ENCODE results near the gene PLCH2.

Gene PLCH2

DNA sequence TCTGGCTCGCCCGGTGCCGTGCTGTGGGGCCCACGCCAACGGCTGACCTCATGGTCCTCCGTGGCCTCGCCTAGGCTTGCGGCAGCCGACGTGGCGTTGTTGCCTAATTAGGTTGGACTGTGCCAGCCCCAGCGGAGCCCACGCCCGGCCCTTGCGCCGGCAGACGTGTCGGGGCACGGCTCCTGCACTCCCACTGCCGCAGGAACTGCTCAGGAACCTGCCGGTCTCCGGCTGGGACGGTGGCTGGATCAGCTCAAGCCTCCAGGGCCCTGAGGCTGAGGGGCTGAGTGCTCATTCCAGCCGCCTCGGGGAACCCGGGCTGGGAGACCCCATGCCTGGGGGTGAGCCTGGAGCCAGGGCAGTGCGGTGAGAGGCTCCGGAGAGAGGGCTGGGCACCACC lies 47.6 kb upstream of the PLCH2 start:
- no peak overlapping the region for H3K27ac ChIP-seq (ENCODE audit: low read depth, low read length)
- no peaks in the 10 kb centered on the region for H3K36me3 ChIP-seq (ENCODE audit: low read length)
- H2AFZ ChIP-seq (ENCODE audit: low read depth, low read length, severe bottlenecking), result no peak overlapping the region
- no peaks in the 10 kb centered on the region for H3K9me2 ChIP-seq (replicated peaks; ENCODE audit: insufficient read depth, low read length)
- H3K4me2 ChIP-seq (ENCODE audit: low read depth, low read length, poor library complexity, severe bottlenecking), result no peak overlapping the region
- H3K79me2 ChIP-seq (ENCODE audit: insufficient read depth, low read length), result no peaks in the 10 kb centered on the region
- no peaks in the 10 kb centered on the region for H3K27me3 ChIP-seq (ENCODE audit: low read length)
- H3K4me3 ChIP-seq (ENCODE audit: insufficient read depth, low read length, poor library complexity, severe bottlenecking), result no peak overlapping the region
- H3K9ac ChIP-seq (ENCODE audit: low read length), result no peak overlapping the region
- H3F3A ChIP-seq (ENCODE audit: insufficient read depth), result no peaks in the 10 kb centered on the region
- H3K9me3 ChIP-seq (ENCODE audit: insufficient read depth, low read length), result no peaks in the 10 kb centered on the region
- H4K20me1 ChIP-seq (ENCODE audit: low read depth, low read length), result no peaks in the 10 kb centered on the region
- no peak for TF ChIP-seq EZH2phosphoT487 (conservative IDR thresholded peaks at IDR 0.05; ENCODE audit: low read length)
- TF ChIP-seq, protein P1, sequence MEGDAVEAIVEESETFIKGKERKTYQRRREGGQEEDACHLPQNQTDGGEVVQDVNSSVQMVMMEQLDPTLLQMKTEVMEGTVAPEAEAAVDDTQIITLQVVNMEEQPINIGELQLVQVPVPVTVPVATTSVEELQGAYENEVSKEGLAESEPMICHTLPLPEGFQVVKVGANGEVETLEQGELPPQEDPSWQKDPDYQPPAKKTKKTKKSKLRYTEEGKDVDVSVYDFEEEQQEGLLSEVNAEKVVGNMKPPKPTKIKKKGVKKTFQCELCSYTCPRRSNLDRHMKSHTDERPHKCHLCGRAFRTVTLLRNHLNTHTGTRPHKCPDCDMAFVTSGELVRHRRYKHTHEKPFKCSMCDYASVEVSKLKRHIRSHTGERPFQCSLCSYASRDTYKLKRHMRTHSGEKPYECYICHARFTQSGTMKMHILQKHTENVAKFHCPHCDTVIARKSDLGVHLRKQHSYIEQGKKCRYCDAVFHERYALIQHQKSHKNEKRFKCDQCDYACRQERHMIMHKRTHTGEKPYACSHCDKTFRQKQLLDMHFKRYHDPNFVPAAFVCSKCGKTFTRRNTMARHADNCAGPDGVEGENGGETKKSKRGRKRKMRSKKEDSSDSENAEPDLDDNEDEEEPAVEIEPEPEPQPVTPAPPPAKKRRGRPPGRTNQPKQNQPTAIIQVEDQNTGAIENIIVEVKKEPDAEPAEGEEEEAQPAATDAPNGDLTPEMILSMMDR (IDR thresholded peaks at IDR 0.05; ENCODE audit: insufficient read depth, low read length, poor library complexity, severe bottlenecking), result no peak

DNA sequence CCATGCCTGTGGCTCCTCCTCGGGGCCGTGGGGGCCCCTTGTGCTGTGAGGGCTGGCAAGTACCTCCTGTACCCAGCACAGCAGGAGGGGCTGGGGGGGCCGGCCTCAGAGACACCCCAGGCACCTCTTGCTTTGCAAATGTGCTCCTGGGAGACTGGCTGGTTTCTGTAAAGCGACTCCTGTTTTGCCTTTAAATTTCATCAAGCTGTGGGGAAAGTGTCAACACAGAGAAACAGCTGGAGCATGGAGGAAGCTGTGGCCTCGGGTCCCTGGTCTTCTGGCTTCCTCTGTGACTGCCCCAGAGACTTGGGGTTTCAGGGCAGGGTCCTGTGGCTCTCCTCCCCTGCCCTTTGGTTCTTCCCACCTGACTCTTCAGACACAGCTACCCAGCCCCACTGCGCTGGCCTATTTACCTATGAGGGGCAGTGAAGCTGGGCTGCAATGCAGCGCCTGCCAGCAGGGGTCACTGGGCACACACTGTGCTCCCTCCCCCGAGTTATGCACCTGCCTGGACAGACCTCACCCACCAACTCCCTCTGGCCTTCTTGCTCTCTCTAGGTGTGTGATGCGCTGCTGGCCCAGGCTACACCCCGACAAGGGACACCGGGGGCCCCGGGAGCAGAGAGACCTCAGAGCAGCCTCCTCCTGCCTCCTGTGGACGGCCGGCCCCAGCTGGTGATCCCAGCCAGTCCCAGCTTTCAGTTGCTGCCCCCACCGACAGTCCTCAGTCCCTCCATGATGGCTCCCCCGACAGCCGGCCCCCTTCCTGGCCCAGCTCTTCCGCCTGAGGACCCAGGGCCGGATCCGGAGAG lies 46.1 kb upstream of the PLCH2 start:
- Histone ChIP-seq H3F3A (ENCODE audit: insufficient read depth) (no peaks in the 10 kb centered on the region), H3K27ac (ENCODE audit: low read depth, low read length) (no peak overlapping the region), H4K20me1 (ENCODE audit: low read depth, low read length) (no peaks in the 10 kb centered on the region), H3K4me3 (ENCODE audit: insufficient read depth, low read length, poor library complexity, severe bottlenecking) (no peak overlapping the region), H3K79me2 (ENCODE audit: insufficient read depth, low read length) (no peaks in the 10 kb centered on the region), H3K4me2 (ENCODE audit: low read depth, low read length, poor library complexity, severe bottlenecking) (no peak overlapping the region), H2AFZ (ENCODE audit: low read depth, low read length, severe bottlenecking) (no peak overlapping the region), H3K36me3 (ENCODE audit: low read length) (no peaks in the 10 kb centered on the region), H3K9ac (ENCODE audit: low read length) (no peak overlapping the region), H3K9me3 (ENCODE audit: insufficient read depth, low read length) (no peaks in the 10 kb centered on the region), H3K9me2 (replicated peaks; ENCODE audit: insufficient read depth, low read length) (no peaks in the 10 kb centered on the region), H3K27me3 (ENCODE audit: low read length) (no peaks in the 10 kb centered on the region)
- TF ChIP-seq EZH2phosphoT487 (conservative IDR thresholded peaks at IDR 0.05; ENCODE audit: low read length), result no peak
- TF ChIP-seq, protein P1 (IDR thresholded peaks at IDR 0.05; ENCODE audit: insufficient read depth, low read length, poor library complexity, severe bottlenecking), result no peak

DNA sequence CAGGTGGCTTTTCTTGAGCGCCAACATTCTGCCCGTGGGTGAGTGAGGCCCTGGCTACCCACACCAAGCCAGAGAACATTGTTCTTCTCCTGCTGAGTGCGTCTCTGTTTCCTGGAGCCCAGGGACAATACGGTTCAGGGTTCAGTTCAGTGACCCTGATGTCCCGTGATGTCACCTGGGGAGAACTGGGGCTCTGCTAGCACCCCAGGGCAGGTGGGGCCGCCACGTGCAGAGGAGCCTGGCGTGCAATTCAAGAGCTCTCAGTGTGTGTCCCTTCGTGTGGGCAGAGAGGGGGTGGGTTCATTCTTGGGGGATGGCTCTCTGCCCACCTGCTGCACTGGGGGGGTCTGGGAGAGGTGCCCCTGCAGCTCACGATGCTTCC lies 45.5 kb upstream of the PLCH2 start:
- no peaks in the 10 kb centered on the region for H3K36me3 ChIP-seq (ENCODE audit: low read length)
- TF ChIP-seq EZH2phosphoT487 (conservative IDR thresholded peaks at IDR 0.05; ENCODE audit: low read length), result no peak
- TF ChIP-seq, protein P1 (IDR thresholded peaks at IDR 0.05; ENCODE audit: insufficient read depth, low read length, poor library complexity, severe bottlenecking), result no peak
- H3K9me3 ChIP-seq (ENCODE audit: insufficient read depth, low read length), result no peaks in the 10 kb centered on the region
- H3K79me2 ChIP-seq (ENCODE audit: insufficient read depth, low read length), result no peaks in the 10 kb centered on the region
- H3K4me2 ChIP-seq (ENCODE audit: low read depth, low read length, poor library complexity, severe bottlenecking), result no peak overlapping the region
- no peak overlapping the region for H3K27ac ChIP-seq (ENCODE audit: low read depth, low read length)
- H4K20me1 ChIP-seq (ENCODE audit: low read depth, low read length), result no peaks in the 10 kb centered on the region
- H3K4me3 ChIP-seq (ENCODE audit: insufficient read depth, low read length, poor library complexity, severe bottlenecking), result no peak overlapping the region
- no peaks in the 10 kb centered on the region for H3F3A ChIP-seq (ENCODE audit: insufficient read depth)
- H3K27me3 ChIP-seq (ENCODE audit: low read length), result no peaks in the 10 kb centered on the region
- H3K9ac ChIP-seq (ENCODE audit: low read length), result no peak overlapping the region
- H3K9me2 ChIP-seq (replicated peaks; ENCODE audit: insufficient read depth, low read length), result no peaks in the 10 kb centered on the region
- no peak overlapping the region for H2AFZ ChIP-seq (ENCODE audit: low read depth, low read length, severe bottlenecking)
